Fibroblast of skin of scalp (primary cell): ENCODE measurements around the gene KDM5C. TPM values are rescaled to one million over a fixed set of nuclear protein-coding genes. Genes with fewer than 3 reads are reported as not detected.

Source experiments
- DNase-seq: peaks from one replicate; pipeline ENCODE4 v3.0.0-alpha.2; 2013
- polyA plus RNA-seq, 2 experiments: library from polyadenylated mRNA; unstranded; fragments of 120-200 nt; gene quantifications; one replicate each; pipeline ENCODE4 v1.2.1, GENCODE V29; 2013; ENCODE audit not compliant: insufficient read length in 2 of 2

Gene KDM5C
- 49.8 TPM for polyA plus RNA-seq (2013, experiment 1 of 2; ENCODE audit: insufficient read length)
- 46.9 TPM for polyA plus RNA-seq (2013, experiment 2 of 2; ENCODE audit: insufficient read length)

- peak; percentile 93 for DNase-seq
These were observed at the start of gene KDM5C for GRCh38 chrX:53224860-53225797. TSS of gene KDM5C (minus strand) at chrX:53225207. CDS start at chrX:53224889, 318 bp downstream.

DNA sequence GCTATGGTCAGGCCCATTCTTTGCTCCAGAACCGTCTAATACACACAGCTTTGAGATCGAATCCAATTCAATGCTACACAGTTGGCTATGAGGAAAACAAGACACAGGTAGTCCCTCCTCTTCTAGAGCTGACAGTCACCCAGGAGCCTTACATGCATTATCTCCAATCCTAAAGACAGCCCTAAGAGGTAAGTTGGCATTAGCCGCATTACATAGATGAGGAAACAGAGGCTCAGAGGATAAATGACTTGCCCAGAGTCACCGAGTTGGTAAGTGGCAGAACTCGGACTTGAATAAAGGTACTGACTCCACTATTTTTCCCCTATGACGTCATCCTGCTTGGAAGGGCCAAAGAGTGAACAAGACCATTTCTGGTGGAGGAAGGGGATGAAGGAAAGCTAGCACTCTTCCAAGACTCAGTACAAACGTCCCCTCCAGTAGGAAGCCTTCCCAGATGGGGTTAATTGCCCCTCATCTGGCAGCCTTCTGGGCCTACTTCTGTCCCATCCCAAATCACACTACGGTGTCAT lies 47.9 kb upstream of the KDM5C start:
- no peak for DNase-seq

DNA sequence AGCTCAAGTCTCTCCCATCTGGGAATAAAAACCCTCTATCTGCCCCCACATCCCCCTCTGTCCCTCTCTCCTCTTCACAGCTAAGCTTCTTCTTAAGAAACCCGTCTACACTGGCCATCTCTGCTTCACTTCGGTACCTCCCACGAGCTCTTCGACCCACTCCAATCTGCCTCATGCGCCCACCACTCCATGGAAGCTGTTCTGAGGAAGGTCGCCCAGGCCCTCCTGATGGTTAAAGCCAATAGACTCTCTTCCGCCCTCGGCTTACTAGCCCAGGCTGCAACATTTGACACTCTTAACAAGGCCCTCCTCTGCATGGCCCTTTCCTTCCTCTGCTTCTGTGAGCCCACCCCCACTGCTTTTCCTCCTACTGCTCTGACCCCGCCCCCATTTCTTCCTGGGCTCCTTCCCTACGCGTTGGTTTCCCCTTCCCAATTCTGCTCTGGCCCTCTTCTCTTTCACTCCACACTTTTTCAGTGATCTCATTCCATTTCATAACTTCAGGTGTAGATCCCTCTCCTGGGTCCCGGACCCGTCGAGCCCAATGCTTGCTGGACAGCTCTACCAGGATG lies 44.6 kb upstream of the KDM5C start:
- no peak for DNase-seq

DNA sequence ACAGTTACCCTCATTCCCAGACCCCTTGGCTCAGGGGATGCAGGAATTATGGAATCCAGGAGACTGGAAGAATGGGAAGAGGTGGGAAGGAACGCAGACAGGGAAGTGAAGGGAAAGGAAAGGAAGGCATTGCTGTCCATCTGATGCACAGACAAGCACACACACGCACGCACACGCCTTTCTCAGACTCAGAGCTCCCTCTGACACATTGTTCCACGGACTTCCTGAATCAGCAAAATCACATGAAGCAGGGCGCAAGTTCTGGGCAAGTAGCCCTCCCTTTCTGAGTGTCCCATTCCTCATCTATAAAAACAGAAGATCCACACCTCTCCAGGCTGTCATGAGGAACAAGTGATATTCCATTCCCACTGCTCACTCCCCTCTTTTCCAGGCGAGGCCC lies 43.2 kb upstream of the KDM5C start:
- DNase-seq: no peak

GRCh38 chrX:53266914-53267313 lies 41.9 kb upstream of the KDM5C start:
- DNase-seq: no peak

DNA sequence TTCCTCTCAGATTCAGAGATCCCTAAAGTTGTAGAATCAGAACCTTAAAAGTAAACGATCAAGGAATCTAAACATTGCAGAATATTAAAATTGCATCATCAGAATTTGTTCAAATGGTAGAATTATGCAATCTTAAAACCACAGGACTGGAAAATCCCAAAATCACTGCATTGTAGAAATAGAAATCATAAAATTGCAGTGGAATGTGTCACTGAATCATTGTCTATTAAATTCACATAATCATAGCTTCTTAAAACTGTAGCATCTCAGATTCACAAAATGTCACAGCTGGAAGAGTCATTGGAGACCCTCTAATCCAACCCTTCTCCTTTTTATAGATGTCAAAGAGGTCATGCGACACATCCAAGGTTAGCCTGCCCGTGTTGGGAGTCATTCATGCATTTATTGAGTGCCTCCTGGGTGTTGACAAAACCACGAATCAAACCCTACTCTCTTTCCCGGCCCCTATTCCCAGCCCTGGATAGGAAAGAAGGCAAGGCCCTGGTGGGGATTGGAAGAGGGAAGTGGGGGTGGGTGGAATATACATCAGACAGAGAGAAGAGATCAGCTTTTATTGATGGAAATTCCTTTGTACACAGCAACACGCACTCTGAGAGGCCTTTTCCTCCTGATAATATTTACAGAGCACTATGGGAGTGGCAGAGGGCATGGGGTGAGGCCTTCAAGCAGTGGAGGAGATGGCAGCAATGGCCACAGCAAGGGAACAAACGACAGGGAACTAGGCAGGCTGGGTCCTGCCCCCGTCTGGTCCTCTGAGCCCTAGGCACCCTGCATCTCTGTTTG lies 41.0 kb upstream of the KDM5C start:
- peak; percentile 78 for DNase-seq

DNA sequence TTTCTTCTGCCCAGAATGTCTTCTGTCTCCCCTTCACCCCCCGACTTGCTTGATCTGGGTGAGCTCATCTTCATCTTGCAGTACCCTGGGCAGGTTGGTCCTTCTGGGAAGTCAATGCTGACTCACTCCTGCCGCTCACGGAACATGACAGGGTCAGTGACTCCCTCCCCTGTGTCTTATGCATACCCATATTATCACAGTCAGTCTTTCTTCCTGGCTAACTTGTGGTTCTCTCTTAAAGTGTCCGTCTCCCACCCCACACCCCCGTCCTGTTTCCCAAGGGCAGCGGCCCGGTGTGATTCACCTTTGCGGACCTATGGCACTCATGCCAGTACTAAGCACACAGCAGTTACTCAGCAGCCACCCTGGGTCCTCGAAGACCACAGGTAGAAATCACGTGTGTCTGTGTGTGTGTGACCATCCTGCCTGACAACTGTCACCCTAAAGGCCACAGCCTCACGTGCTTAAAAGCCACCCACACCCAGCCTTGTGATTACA lies 38.6 kb upstream of the KDM5C start:
- DNase-seq: peak; percentile 60

- peak; percentile 61 for DNase-seq
These were observed 37.9 kb upstream of the KDM5C start for GRCh38 chrX:53262918-53263394.

- DNase-seq: no peak
These were observed 37.3 kb upstream of the KDM5C start for GRCh38 chrX:53262189-53262917.

DNA sequence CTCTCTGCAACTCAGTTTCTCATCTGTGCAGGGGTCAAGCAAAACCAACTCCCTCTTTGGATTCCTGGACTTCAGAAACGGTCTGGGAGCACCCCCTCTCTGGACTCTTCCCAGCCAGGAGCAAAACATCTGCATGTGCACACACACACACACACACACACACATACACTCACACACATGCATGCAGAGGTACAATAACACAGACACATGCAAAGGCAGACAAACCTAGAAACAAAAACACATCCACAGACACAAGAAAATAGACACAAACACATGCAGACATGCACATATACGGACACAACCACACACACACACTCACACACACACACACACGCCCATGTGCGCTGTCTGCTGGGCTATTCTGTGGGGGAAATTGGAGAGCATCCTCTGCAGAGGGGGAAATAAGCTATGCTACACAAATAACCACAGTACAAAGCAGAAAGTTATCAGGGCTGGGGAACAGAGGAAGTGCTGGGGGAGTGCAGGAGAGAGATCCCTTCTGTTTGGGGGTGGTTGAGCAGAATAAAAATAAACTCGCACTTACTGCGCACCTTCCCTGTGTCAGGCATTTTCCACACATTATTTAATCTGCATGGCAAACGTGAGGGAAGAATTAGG lies 36.5 kb upstream of the KDM5C start:
- DNase-seq: peak; percentile 10

DNA sequence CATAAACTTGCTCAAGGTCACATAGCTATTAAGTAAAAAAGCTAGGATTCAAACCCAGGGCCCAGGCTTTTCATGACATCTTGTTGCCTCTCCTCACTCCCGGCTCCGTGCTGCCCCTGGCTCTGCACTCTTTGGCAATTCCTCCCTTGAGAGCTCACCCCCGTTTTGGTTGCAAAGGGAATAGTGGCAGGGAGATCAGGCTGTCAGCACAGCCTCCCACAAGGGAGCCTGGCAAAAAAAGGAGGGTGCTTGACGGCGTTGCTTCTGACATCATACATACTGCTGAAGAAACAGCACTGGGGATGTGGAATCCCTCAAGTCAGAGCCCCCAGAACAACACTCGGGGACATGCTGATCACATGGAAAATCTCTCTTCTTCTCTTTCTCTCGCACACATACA lies 35.8 kb upstream of the KDM5C start:
- DNase-seq: no peak

DNA sequence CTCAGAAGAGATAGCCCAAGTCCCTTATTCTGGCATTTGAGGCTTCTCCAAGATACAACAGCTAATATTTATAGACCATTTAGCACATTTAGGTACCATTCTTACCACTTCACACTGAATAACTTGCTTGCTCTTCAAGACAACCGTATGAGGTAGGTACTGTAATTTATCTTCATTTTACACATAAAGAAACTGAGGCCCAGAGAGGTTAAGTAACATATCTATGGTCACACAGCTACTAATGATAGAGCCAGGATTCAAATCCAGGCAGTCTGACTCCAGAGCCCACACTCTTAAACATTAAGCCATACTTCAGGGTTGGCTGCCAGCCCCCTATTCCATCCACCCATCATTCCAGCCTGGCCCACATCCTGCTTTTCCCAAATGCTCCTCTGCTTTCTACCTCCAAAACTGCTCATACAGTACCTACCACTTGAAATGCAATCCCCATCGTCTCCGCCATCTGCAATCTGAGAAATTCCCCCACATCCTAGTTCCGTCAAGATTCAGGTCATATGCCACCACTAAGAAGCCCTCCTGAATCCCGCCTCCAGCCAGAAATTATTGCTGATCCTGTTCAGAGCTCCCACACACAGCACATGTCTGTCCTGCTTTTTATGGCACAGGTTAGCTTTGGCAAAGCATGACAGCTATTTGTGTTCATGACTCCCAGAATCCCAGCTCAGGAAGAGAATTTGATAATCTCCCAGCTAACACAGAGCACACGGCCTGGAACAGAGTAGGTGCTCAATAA lies 32.8 kb upstream of the KDM5C start:
- no peak for DNase-seq

- DNase-seq: no peak
These were observed 32.2 kb upstream of the KDM5C start for GRCh38 chrX:53257166-53257565.

- no peak for DNase-seq
These were observed 31.5 kb upstream of the KDM5C start for GRCh38 chrX:53256446-53257041.

DNA sequence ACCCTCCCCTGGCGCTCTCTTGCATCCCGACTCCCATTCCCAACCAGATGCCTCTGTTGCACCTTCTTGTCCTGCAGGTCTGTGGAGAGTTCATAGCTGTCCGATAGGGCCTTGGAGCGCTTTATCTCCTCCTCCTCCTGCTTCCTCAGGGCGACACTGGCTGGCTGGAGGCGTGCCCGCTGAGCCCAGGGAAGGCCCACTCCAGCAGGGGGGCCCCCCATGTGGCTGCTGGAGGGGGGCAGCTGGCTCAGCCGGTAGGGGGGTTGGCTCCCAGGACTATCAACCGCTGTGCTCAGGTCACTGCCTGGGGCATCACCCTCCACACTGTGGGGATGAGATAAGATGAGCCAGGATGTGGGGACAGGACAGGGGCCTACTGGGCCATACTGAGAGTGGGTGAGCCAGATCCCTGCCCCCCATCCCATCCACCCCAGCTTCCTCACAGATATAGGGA lies 30.8 kb upstream of the KDM5C start:
- DNase-seq: no peak

DNA sequence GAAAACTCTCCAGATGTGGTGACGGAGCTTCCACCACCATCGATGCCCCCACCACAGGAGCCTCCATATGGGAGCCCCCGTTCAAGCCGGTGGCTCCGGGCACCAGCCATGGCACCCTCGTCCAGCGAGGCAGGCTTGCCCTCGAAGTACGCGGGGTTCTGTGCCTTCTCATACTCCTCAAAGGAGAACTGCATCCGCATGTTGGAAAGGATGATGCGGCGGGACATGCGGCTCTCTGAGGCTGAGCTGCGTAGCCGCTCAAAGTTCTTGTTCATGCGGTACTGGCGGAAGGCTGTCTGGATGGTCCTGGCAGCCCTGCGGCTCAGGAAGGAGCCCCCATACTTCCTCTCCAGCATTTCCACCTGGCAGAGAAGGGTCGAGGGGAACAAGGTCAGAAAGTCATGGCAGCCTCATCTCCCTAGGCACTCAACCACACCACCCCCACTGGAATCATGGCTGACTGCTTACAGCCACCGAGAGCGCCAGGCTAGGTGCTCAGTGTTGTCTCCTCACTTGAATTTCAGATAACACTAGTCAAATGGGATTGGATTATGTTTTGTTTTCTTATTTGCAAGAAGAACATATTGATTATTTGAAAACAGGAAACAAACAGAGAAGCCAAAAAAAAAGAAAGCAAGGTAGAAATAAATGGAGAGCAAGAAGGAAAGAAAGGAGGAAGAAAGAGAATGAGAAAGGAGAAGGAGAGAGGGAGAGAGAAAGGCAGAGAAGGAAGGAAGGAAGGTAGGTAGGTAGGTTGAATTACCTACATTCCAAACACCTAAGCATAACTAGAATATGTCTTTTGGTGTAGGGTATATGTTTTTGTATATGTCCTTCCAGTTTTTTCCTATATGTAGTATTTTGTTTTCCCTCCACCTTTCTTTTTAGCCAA lies 29.8 kb upstream of the KDM5C start:
- DNase-seq: no peak

DNA sequence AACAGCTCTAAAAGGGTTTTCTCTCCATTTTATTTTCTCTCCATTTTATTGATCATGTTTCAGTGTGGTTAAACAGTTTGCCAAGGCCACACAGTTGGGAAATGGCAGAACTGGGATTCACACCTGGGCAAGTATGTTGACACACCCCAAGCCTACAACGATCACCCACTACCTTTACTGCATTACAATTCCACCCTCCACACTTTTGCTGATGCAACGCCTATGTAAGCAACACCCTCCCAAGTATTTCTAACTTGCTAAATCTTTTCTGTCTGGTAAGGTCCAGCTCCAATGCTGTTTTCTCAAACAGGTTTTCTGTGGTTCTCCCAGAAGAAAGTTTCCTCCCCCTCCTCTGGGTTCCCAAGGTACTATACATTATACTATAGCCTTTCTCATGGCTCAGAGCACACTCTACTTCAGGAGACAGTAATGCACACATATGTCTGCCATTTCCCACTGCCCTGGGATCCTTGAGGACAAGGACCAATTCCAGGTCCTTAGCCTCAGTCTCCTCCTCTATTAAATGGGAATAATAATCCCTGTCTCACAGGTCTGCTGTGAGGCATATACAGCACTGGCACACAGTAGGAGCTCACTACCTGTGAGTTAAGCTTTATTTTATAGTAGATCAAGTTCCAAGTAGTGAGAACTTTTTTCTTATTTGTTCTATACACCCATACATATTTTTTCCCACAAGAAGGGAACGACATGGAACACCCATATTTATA lies 28.4 kb upstream of the KDM5C start:
- DNase-seq: no peak

GRCh38 chrX:53251307-53251706 lies 26.3 kb upstream of the KDM5C start:
- DNase-seq: peak; percentile 4
